Coronary artery (tissue), 2 donors: Measurements from ENCODE around the gene TBX18.

Experiments used
- DNase-seq: peaks from one replicate; pipeline ENCODE4 v3.0.0-alpha.2; 2017; ENCODE audit warnings: low spot score
- H3K27ac ChIP-seq, 2 donors: fragments of 200-600 bp; sonication (generic); one replicate each; pipeline ENCODE4 v1.5.1; 2016 to 2019
- H3K4me3 ChIP-seq: fragments of 200-600 bp; sonication (generic); 2 replicates; pipeline ENCODE4 v1.5.1; 2016; ENCODE audit warnings: mild to moderate bottlenecking, moderate library complexity
- CTCF ChIP-seq: fragments of 200-600 bp; sonication (generic); IDR thresholded peaks from one replicate; pipeline ENCODE4 v1.5.1; 2019; ENCODE audit warnings: antibody characterized with exemption

TBX18 gene

GRCh38 chr6:84752118-84752850 is 12.1 kb downstream of the TBX18 start:
- no peak for DNase-seq
- Histone ChIP-seq H3K27ac (peak overlapping the region; percentile 40 to 79), H3K4me3 (peak overlapping the region; percentile 30)
- no peak for TF ChIP-seq CTCF

- no peak for DNase-seq
- H3K27ac ChIP-seq: peak overlapping the region in 1 of 2 donors; percentile 6
- no peak for TF ChIP-seq CTCF
- H3K4me3 ChIP-seq: no peak overlapping the region
These were observed 15.2 kb downstream of the TBX18 start for GRCh38 chr6:84749181-84749580.

- no peak for DNase-seq
- no peak for TF ChIP-seq CTCF
- Histone ChIP-seq H3K4me3 (peak overlapping the region; percentile 26), H3K27ac (peak overlapping the region in 1 of 2 donors; percentile 16)
These were observed 16.0 kb downstream of the TBX18 start for GRCh38 chr6:84748376-84748775.

- TF ChIP-seq CTCF: no peak
- no peak for DNase-seq
- peak overlapping the region; percentile 46 to 54 for H3K27ac ChIP-seq
- H3K4me3 ChIP-seq: peak overlapping the region; percentile 28
These were observed 20.8 kb downstream of the TBX18 start for GRCh38 chr6:84743616-84744015.

- Histone ChIP-seq H3K27ac (no peak overlapping the region), H3K4me3 (no peak overlapping the region)
- no peak for TF ChIP-seq CTCF
- no peak for DNase-seq
These were observed 24.0 kb downstream of the TBX18 start for GRCh38 chr6:84740385-84740784.

- no peak for TF ChIP-seq CTCF
- H3K27ac ChIP-seq: no peak overlapping the region
- no peak overlapping the region for H3K4me3 ChIP-seq
- no peak for DNase-seq
These were observed 24.6 kb downstream of the TBX18 start for GRCh38 chr6:84739866-84740208.

- TF ChIP-seq CTCF: no peak
- H3K27ac ChIP-seq: no peak overlapping the region
- no peak for DNase-seq
- no peak overlapping the region for H3K4me3 ChIP-seq
These were observed 25.2 kb downstream of the TBX18 start for GRCh38 chr6:84738996-84739865.
